HEK293T (cell line): Measurements from ENCODE around the gene CDCA4.
A peak's percentile ranks its signal among the peaks of the same experiment; 100 is the strongest.

Experiments
- CTCF ChIA-PET: fragments of 350-600 bp; formaldehyde crosslinking; extraction: SDS; loops from one replicate; lab custom pipeline; 2021; ENCODE audit warnings: antibody characterized with exemption, inconsistent platforms; lab: Yijun Ruan, JAX
- POLR2A ChIA-PET: fragments of 350-600 bp; formaldehyde crosslinking; extraction: SDS; loops from one replicate; lab custom pipeline; 2020; ENCODE audit warnings: antibody characterized with exemption, inconsistent platforms; lab: Yijun Ruan, JAX
- DNase-seq: peaks from one replicate; pipeline ENCODE4 v3.0.0; 2012; ENCODE audit warnings: mixed read lengths; ENCODE audit errors: extremely low spot score
- ARNT ChIP-seq: fragments of 450-650 bp; IDR thresholded peaks from 2 replicates; pipeline ENCODE4 v1.6.1; 2017; ENCODE audit warnings: mild to moderate bottlenecking
- BHLHE40 ChIP-seq: fragments of 450-650 bp; IDR thresholded peaks from 2 replicates; pipeline ENCODE4 v1.6.1; 2016; ENCODE audit warnings: mild to moderate bottlenecking, moderate library complexity, borderline replicate concordance
- CTBP1 ChIP-seq: fragments of 450-650 bp; IDR thresholded peaks from 2 replicates; pipeline ENCODE4 v1.6.1; 2016; ENCODE audit warnings: borderline replicate concordance
- ELF4 ChIP-seq: fragments of 450-650 bp; IDR thresholded peaks from 2 replicates; pipeline ENCODE4 v1.6.1; 2017; ENCODE audit warnings: antibody characterized with exemption
- FOXA1 ChIP-seq: fragments of 450-650 bp; IDR thresholded peaks from 2 replicates; pipeline ENCODE4 v1.6.1; 2016; ENCODE audit warnings: mild to moderate bottlenecking
- FOXK2 ChIP-seq: fragments of 450-650 bp; IDR thresholded peaks from 2 replicates; pipeline ENCODE4 v1.6.1; 2016; ENCODE audit warnings: mild to moderate bottlenecking
- FOXM1 ChIP-seq: fragments of 450-650 bp; IDR thresholded peaks from 2 replicates; pipeline ENCODE4 v1.6.1; 2017; ENCODE audit warnings: mild to moderate bottlenecking, borderline replicate concordance
- HDGF ChIP-seq: fragments of 450-650 bp; IDR thresholded peaks from 2 replicates; pipeline ENCODE4 v1.6.1; 2017; ENCODE audit warnings: antibody characterized with exemption, borderline replicate concordance
- L3MBTL2 ChIP-seq: fragments of 450-650 bp; conservative IDR thresholded peaks from 2 replicates; pipeline ENCODE4 v1.6.1; 2016; ENCODE audit warnings: mild to moderate bottlenecking
- LEF1 ChIP-seq: fragments of 450-650 bp; IDR thresholded peaks from 2 replicates; pipeline ENCODE4 v1.6.1; 2017; ENCODE audit warnings: mild to moderate bottlenecking, borderline replicate concordance
- NFRKB ChIP-seq: fragments of 450-650 bp; IDR thresholded peaks from 2 replicates; pipeline ENCODE4 v1.6.1; 2016; ENCODE audit warnings: mild to moderate bottlenecking, moderate library complexity
- SP1 ChIP-seq: fragments of 450-650 bp; IDR thresholded peaks from 2 replicates; pipeline ENCODE4 v1.6.1; 2017
- SUZ12 ChIP-seq: fragments of 450-650 bp; IDR thresholded peaks from 2 replicates; pipeline ENCODE4 v1.6.1; 2016; ENCODE audit warnings: mild to moderate bottlenecking
- TARDBP ChIP-seq: fragments of 450-650 bp; IDR thresholded peaks from 2 replicates; pipeline ENCODE4 v1.6.1; 2016
- ZNF384 ChIP-seq: fragments of 450-650 bp; IDR thresholded peaks from 2 replicates; pipeline ENCODE4 v1.6.1; 2016
- TF ChIP-seq, protein P1 (sequence below): fragments of 450-650 bp; IDR thresholded peaks from 2 replicates; pipeline ENCODE4 v1.6.1; 2016

Gene CDCA4

DNA sequence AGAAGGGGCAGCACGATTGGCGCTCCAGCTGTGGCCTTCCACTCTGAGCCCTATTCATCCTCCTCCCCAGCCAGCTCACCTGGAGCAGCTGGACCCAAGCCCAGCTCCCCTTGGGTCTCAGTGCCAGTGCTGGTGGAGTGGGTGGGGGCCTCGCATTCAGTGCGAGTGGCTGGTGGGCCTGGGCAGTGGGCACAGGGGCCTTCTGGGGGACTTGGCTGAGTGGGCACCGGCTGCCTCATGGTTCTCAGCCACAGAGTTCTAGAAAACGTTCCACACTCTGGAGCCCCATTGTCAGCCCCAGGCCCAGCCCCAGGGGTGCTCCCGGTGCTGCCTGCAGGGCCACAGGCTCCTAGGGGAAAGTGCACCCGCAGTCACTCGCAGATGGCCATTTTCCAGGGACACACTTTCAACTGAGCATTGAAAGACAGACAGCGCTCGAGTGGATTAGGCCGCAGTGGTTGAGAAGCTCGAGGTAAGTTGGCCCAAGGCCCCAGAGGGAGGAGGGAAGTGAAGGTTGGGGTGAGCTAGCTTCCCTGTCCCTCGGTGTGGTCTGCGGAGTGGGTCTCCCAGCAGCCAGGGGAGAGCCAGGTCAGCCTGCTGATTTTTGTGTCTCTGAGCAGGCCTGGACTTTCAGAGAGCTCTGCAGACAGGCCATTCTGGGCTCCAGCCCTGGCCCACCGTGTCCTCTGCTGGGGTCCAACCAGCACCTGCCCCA lies 31.5 kb downstream of the CDCA4 start:
- TF ChIP-seq SP1 (no peak), CTBP1 (no peak), L3MBTL2 (no peak), BHLHE40 (no peak), SUZ12 (no peak), ZNF384 (no peak), LEF1 (no peak), ARNT (no peak), FOXM1 (no peak), FOXA1 (no peak)
- TF ChIP-seq, protein P1, sequence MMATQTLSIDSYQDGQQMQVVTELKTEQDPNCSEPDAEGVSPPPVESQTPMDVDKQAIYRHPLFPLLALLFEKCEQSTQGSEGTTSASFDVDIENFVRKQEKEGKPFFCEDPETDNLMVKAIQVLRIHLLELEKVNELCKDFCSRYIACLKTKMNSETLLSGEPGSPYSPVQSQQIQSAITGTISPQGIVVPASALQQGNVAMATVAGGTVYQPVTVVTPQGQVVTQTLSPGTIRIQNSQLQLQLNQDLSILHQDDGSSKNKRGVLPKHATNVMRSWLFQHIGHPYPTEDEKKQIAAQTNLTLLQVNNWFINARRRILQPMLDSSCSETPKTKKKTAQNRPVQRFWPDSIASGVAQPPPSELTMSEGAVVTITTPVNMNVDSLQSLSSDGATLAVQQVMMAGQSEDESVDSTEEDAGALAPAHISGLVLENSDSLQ, result no peak
- POLR2A ChIA-PET, result interaction anchor here (0.6 kb wide), 1 partner anchor 325 kb away, joined by 3 read pairs; no protein-coding TSS in a partner anchor
- no peak for DNase-seq
- CTCF ChIA-PET, result no interaction called here

DNA sequence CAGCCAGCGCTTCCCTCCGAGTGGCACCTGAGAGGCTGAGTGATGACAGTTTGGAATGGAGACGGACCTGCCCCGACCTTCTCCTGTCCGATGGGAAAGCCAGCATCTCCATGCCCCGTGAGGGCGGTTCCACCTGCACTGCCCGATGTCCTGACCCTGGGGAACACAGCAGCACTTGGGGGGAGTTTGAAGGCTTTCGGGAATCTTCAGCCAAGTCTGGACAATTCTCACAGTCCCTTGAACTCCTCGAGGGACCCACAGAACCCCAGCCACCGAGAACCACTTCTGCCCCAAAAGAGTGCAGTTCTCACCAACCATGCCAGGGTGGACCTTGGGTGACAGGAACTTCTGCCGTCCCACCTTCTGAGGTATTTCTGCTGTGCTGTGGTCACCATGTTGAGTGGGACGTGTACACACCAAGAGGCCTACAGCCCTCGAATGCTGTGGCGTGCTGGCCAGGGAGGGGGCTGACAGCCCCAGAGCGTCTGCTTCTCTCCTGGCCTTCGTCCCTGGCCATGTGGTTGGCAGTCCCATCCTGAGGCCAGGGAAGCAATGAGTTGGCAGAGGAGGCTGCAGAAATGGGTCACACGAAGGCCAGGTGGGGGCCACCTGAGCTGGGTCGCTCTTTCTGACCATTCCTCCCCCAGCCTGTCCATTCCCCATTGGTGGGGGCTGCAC lies 34.3 kb downstream of the CDCA4 start:
- no peak for DNase-seq
- TF ChIP-seq BHLHE40, result no peak
- no peak for TF ChIP-seq ZNF384
- no peak for TF ChIP-seq NFRKB
- no peak for TF ChIP-seq FOXM1
- TF ChIP-seq TARDBP, result no peak
- TF ChIP-seq, protein P1, result no peak
- TF ChIP-seq ARNT, result no peak
- TF ChIP-seq L3MBTL2, result no peak
- TF ChIP-seq SUZ12, result no peak
- TF ChIP-seq ELF4, result no peak
- no peak for TF ChIP-seq CTBP1
- TF ChIP-seq HDGF, result no peak
- ChIA-PET CTCF (no interaction called here), POLR2A (interaction anchor here (1.1 to 1.6 kb wide), 2 partner anchors 33 to 34 kb away, joined by 3 to 5 read pairs; partner anchors contain the start of gene CDCA4)

DNA sequence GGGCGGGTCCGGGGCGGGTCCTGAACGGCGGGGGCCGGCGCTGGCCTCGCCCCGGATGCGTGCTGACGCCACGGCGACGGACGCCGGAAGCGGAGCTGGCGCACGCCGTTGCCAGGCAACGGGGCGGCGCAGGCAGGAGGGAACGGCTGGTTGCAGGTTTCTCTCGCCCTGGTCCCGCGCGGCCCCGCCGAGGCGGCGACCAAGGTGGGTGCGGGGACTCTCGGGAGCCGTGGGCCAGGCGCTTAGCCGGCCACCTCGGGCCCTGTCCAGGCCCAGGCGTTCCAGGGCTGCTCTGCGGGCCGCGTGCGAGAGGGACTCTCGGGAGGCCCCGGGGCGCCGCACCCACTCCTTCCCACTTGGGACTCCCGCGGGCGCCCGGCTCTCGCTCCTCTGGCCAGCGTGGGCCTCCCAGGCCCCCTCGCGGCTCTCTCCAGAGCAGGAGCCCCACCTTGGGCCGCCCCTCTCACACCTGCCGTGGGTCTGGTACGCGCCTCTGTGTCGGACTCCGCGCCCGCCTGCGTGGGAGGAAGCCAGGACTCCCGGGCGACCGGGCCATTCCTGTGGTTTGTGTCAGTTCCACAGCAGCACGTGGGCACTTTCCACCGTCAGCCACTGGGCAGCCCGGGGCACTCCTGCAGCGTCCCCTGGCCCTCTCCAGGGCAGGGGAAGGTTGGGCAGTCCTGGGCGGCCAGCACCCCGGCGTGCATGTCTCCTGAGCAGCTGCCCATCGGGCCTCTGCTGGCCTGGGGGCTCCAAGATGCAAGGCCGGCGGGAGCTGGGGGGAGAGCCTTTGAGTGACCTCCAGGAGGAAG lies 35.0 kb downstream of the CDCA4 start, which contains the start of gene CLBA1:
CLBA1 (plus strand) TSS at position 114 of the 812 bp plus-strand sequence; CDS start at position 758, 644 bp downstream.
- peak; percentile 99 for DNase-seq
- ChIA-PET CTCF (interaction anchor here (1.0 to 1.5 kb wide), 4 partner anchors 10 to 60 kb away, joined by 3 to 6 read pairs (median 4); no protein-coding TSS in a partner anchor), POLR2A (interaction anchor here (0.9 to 2.0 kb wide), 6 partner anchors 13 to 96 kb away, joined by 3 to 13 read pairs (median 3); partner anchors contain the start of gene CDCA4)
- TF ChIP-seq, protein P1, result no peak
- TF ChIP-seq CTBP1 (no peak), BHLHE40 (no peak)

DNA sequence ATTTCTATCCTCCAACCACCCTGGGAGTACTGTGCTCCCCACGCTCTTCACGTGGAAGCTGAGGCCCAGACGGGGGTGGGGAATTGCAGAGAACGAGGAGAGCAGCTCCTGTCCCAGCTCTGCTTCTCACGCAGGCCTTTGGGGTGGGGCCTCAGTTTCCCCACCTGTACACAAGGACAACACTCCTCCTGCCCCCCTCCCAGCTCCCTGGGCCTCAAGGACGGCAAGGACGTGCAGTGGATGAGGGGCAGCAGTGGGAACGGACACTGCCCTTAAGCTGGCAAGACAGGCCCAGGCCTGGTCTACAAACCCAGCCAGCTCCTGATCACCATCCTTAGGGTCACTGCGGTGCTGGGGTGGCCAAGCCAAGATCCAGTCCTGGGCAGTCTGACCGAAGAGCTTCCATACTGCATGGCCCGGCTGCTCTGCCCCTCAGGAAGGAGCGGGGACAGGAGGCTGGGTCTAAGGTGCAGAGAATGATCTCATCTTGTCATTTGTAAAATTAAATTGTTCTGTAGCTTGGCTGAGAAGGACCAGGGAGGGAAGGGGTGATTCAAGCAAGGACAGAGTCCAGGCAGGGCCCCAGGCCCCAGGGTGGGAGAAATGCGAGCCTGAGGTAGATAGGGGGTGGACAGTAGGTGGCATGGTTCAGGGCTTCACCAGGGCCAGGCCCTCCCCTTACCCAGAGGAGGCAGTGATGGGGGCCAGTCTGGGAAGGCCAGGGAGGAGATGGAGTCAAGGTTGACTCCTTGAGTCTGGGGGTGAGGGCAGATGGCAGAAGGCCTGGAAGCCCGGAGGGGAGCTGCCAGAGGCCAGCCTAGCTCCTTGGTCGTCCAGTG lies 36.6 kb downstream of the CDCA4 start:
- TF ChIP-seq CTBP1 (no peak), ZNF384 (no peak), FOXA1 (no peak), LEF1 (no peak), TARDBP (no peak), L3MBTL2 (no peak), SP1 (no peak), FOXK2 (no peak), HDGF (no peak), ARNT (no peak), NFRKB (no peak)
- ChIA-PET CTCF (interaction anchor here (0.7 to 1.5 kb wide), 5 partner anchors 9 to 62 kb away, joined by 3 to 6 read pairs (median 3); no protein-coding TSS in a partner anchor), POLR2A (interaction anchor here (1.1 to 2.0 kb wide), 6 partner anchors 9 to 54 kb away, joined by 3 to 13 read pairs (median 4); partner anchors contain the start of gene CDCA4)
- no peak for DNase-seq

DNA sequence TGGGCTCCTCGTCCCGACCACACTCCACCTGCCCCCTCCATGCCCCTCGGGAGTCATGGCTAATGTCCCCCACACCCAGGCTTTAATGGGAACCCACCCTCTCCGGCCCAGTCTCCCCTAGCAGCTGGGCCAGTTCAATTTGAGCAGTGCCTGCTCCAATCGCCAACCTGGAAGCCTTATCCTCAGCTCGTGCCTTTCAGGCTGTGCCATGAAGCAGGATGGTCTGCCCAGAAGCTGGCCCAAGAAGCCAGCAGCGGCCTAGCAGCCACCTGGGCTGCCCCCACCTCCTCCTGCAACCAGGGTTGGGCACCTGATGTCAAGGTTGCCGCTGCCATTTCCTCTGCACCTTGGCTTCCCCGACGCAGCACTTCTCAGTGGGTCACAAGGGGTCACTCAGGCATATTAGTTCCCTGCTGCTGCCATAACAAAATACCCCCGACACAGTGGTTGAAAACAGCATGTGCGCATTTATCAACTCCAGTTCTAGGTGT lies 37.6 kb downstream of the CDCA4 start:
- no peak for DNase-seq
- POLR2A ChIA-PET, result interaction anchor here (1.1 to 1.5 kb wide), 2 partner anchors 8 to 38 kb away, joined by 3 to 4 read pairs; partner anchors contain the start of gene CDCA4
- no peak for TF ChIP-seq HDGF
- no peak for TF ChIP-seq FOXK2
- no peak for TF ChIP-seq ARNT
- TF ChIP-seq L3MBTL2, result no peak
- no peak for TF ChIP-seq TARDBP
- TF ChIP-seq CTBP1, result no peak
- TF ChIP-seq SUZ12, result no peak
- CTCF ChIA-PET, result interaction anchor here (0.8 kb wide), 1 partner anchor 60 kb away, joined by 3 read pairs; no protein-coding TSS in a partner anchor
